Nephron (organoid): ENCODE measurements around the gene LTB.
A peak's percentile ranks its signal among the peaks of the same experiment; 100 is the strongest.

Experiments
- H3K27ac Mint-ChIP-seq, 3 experiments: 2 replicates each; pipeline ENCODE4 v1.8.0; 2020; ENCODE audit warnings: mixed read lengths in 3 of 3, mild to moderate bottlenecking in 2 of 3, moderate library complexity in 1 of 3
- H3K27me3 Mint-ChIP-seq: 2 replicates; pipeline ENCODE4 v1.8.0; 2021; ENCODE audit warnings: low read depth, mild to moderate bottlenecking, moderate library complexity, mixed read lengths
- H3K36me3 Mint-ChIP-seq: 2 replicates; pipeline ENCODE4 v1.8.0; 2020; ENCODE audit warnings: low read depth, mixed read lengths
- H3K4me1 Mint-ChIP-seq: 2 replicates; pipeline ENCODE4 v1.8.0; 2020; ENCODE audit warnings: mixed read lengths
- H3K4me3 Mint-ChIP-seq, 3 experiments: 2 replicates each; pipeline ENCODE4 v1.8.0; 2020; ENCODE audit warnings: mild to moderate bottlenecking in 3 of 3, mixed read lengths in 3 of 3, moderate library complexity in 2 of 3
- H3K9me3 Mint-ChIP-seq: 2 replicates; pipeline ENCODE4 v1.8.0; 2020; ENCODE audit warnings: mixed read lengths
- TF ChIP-seq, protein P1 (sequence below), 3 experiments: fragments of 200-600 bp; sonication (generic); IDR thresholded peaks; one replicate each; pipeline ENCODE4 v1.5.0; 2021; ENCODE audit warnings: antibody characterized with exemption in 3 of 3; ENCODE audit not compliant: unreplicated experiment in 3 of 3

LTB gene

DNA sequence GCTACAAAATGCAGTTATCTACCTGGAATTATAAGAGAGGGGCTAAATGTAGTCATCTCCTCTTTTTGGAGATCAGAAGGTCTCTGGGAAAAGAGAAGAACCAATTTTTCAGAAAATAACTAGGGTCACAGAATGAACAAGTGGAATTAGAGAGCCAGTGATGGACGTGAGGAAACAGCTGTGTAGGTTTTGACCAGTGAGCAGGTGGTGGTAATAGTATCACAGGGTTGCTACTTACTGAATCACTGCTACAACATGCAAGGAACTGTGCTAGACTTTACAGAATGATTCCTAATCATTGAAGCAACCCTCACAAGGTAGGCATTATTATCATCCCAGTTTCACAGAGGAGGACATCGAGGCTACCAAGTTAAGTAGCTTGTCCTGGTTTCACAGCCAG is 37.5 kb downstream of the LTB start:
- TF ChIP-seq, protein P1, sequence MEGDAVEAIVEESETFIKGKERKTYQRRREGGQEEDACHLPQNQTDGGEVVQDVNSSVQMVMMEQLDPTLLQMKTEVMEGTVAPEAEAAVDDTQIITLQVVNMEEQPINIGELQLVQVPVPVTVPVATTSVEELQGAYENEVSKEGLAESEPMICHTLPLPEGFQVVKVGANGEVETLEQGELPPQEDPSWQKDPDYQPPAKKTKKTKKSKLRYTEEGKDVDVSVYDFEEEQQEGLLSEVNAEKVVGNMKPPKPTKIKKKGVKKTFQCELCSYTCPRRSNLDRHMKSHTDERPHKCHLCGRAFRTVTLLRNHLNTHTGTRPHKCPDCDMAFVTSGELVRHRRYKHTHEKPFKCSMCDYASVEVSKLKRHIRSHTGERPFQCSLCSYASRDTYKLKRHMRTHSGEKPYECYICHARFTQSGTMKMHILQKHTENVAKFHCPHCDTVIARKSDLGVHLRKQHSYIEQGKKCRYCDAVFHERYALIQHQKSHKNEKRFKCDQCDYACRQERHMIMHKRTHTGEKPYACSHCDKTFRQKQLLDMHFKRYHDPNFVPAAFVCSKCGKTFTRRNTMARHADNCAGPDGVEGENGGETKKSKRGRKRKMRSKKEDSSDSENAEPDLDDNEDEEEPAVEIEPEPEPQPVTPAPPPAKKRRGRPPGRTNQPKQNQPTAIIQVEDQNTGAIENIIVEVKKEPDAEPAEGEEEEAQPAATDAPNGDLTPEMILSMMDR (IDR thresholded peaks at IDR 0.05; ENCODE audit: unreplicated experiment in 3 of 3): no peak
- H3K4me1 Mint-ChIP-seq: peaks cover 48% of the 10 kb centered on the region
- peaks cover 27% of the 10 kb centered on the region for H3K36me3 Mint-ChIP-seq
- no peaks in the 10 kb centered on the region for H3K9me3 Mint-ChIP-seq
- H3K27ac Mint-ChIP-seq: peak overlapping the region in 2 of 3 experiments; percentile 3 to 30
- H3K27me3 Mint-ChIP-seq: no peaks in the 10 kb centered on the region
- H3K4me3 Mint-ChIP-seq: peak overlapping the region; percentile 50 to 70 (median 54)

GRCh38 chr6:31543639-31544038 is 38.6 kb downstream of the LTB start:
- Mint-ChIP-seq H3K4me3 (no peak overlapping the region), H3K9me3 (no peaks in the 10 kb centered on the region)

DNA sequence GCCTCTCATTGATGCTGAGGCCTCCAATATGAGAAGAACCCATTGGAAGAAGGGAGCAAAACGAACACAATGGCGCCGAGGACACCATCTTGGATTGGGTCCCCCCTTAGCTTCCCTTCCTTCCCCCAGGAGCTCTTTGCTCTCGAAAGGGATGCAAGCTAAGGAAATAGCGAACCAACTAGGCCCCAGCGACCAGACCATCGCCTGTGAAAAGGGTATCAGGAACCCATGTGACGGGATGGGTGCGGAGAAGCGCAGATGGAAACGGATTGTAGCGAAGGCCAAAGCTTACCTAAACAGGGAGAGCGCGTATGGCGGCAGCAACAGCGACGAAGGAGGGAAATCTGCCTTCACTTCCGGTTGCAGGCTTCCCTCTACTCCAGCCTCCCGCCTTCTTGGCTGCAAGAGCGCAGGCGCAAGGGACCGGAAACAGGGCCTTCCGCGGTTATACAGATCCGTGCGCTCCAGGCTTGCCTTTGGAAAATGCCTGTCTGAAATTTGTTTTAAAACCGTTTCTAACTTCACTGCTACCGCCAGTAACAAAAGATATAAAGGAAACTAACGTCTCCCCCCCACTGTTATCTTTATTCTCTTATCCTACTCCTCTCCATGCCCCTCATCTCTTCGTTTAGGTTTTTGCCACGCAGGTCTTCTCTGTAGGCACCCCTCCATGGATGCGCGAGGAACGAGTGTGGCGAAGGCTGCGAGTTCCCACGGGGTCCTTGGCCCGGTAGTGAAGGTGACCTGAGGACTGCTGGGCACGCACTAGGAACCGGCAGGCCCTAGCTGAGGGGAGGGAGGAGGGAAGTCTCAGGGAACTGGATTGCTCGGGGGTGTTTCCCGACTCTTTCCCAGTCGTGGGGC is 40.3 kb downstream of the LTB start, which contains the start of gene DDX39B:
DDX39B (minus strand) TSS at position 346 of the 864 bp plus-strand sequence. CDS start 1,471 bp downstream, outside the sequence.
- peaks cover 54% of the 10 kb centered on the region for H3K4me1 Mint-ChIP-seq
- H3K27me3 Mint-ChIP-seq: no peaks in the 10 kb centered on the region
- peak within 1 kb of the TSS; percentile 96 to 99 (median 99) for H3K4me3 Mint-ChIP-seq
- H3K27ac Mint-ChIP-seq: peak within 1 kb of the TSS; percentile 99
- TF ChIP-seq, protein P1 (IDR thresholded peaks at IDR 0.05; ENCODE audit: unreplicated experiment in 3 of 3): no peak
- H3K36me3 Mint-ChIP-seq: peaks cover 38% of the 10 kb centered on the region
- H3K9me3 Mint-ChIP-seq: no peaks in the 10 kb centered on the region

More at GRCh38 chr6:31543639-31544038, 38.6 kb downstream of the LTB start:
- Mint-ChIP-seq H3K4me1 (peaks cover 52% of the 10 kb centered on the region), H3K27ac (no peak overlapping the region), H3K36me3 (peaks cover 27% of the 10 kb centered on the region), H3K27me3 (no peaks in the 10 kb centered on the region)
- TF ChIP-seq, protein P1 (IDR thresholded peaks at IDR 0.05; ENCODE audit: unreplicated experiment in 3 of 3): no peak

DNA sequence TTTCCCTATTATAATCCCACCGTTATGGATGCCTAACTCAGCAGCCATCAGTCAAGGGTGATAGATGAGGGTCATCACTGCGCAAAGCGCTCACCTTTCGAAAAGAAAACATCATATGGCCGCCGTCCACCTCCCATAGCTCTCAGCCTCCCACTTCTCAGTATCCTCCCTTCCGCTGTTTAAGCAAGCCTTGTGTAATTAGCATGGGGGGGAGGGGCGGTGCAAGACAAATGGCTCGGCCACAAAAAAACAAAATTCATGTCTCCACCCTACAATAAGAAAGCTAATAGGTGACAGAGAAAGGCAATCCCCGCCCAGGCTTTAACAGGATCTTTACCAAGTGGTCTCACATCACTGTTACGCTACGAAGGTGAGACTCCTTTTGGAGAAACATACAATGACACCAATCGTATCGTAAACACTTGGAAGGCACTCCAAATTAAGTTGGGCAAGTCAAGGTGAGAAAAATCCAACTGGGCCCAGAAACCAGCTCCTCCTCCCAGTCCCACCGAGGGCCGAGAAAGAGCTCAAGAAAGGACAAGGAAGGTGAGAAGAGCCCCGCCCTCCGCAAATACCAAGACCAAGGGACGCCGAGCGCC is 41.1 kb downstream of the LTB start:
- Mint-ChIP-seq H3K9me3 (no peaks in the 10 kb centered on the region), H3K36me3 (peaks cover 45% of the 10 kb centered on the region), H3K4me1 (peaks cover 53% of the 10 kb centered on the region), H3K4me3 (peak overlapping the region; percentile 96 to 99 (median 99)), H3K27me3 (no peaks in the 10 kb centered on the region), H3K27ac (peak overlapping the region; percentile 99)
- TF ChIP-seq, protein P1 (IDR thresholded peaks at IDR 0.05; ENCODE audit: unreplicated experiment in 3 of 3): no peak

GRCh38 chr6:31540640-31541039 is 41.6 kb downstream of the LTB start:
- peak overlapping the region; percentile 96 to 99 (median 99) for H3K4me3 Mint-ChIP-seq
- peaks cover 50% of the 10 kb centered on the region for H3K4me1 Mint-ChIP-seq
- H3K36me3 Mint-ChIP-seq: peaks cover 51% of the 10 kb centered on the region
- H3K27ac Mint-ChIP-seq: peak overlapping the region; percentile 99
- no peaks in the 10 kb centered on the region for H3K27me3 Mint-ChIP-seq
- TF ChIP-seq, protein P1 (IDR thresholded peaks at IDR 0.05; ENCODE audit: unreplicated experiment in 3 of 3): no peak
- no peaks in the 10 kb centered on the region for H3K9me3 Mint-ChIP-seq
